ENCODE measurements around the gene ISY1. TPM values are rescaled to one million over a fixed set of nuclear protein-coding genes. Genes with fewer than 3 reads are reported as not detected.
A peak's percentile ranks its signal among the peaks of the same experiment; 100 is the strongest.
"Not testable (repeated sequence)": the region's sequence is repeated elsewhere in the genome, so short reads cannot be mapped to it uniquely, and the experiment has no call there.

The ISY1 gene
- total RNA-seq (2012; rRNA removed): 16.6 and 21.0 TPM in 2 replicates

DNA sequence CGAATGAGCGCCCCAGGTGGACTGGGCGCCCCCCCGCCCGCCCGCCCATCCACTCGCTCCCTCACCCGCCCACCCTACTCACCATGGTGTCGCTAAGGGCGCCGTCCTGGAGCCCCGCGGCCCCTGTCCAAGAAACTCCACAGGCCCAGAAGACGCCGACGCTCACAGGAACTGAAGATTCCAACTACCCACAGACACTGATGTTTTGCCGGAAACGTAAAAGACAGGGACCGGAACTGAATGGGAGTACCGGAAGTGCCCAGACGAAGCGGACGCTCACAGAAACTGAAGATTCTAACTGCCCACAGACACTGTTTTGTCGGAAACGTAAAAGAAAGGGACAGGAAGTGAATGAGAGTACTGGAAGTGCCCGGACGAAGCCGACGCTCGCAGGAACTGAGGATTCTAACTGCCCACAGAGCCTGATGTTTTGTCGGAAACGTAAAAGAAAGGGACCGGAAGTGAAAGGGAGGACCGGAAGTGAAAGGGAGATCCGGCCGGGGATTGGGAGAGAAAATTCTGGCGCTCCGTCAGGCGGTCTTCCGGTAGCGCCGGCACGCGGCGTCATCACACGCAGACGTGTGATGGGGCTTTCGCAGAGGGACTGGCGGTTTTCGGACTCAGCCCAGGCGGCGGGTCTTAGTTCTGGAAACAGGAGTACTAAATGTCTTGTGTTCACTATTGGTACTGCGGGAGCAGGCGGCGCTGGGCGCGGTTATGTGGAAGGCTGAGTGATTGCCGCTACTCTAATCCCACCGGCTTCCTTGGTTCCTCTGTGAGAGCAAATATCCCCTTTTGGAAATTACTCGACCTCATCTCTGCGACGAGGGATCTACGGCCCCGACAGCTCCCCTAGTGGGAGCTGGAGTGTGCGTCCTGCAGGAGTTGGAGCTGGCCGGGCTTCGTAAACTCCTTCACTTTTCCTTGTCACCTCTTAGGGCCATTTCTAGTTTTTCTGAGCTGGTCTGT lies at the start of gene ISY1:
Gene ISY1, minus strand, starts transcription at position 173 of the 969 bp plus-strand sequence. Its CDS starts 88 bp downstream, at position 85.
- Histone ChIP-seq H3K9me3 (replicated peaks; ENCODE audit: low read length) (no peaks in the 10 kb centered on the region), H3K27me3 (ENCODE audit: control insufficient read depth, insufficient read depth, low read length) (no peaks in the 10 kb centered on the region), H3K4me1 (ENCODE audit: control insufficient read depth, insufficient read depth, low read length) (peaks cover 19% of the 10 kb centered on the region), H3K9ac (ENCODE audit: low read depth, low read length) (peak within 1 kb of the TSS; percentile 91), H3K4me3 (ENCODE audit: low read length) (peak within 1 kb of the TSS; percentile 78), H3K36me3 (ENCODE audit: insufficient read depth, low read length) (peaks cover 24% of the 10 kb centered on the region), H3K4me2 (ENCODE audit: low read length) (peak within 1 kb of the TSS; percentile 93)

DNA sequence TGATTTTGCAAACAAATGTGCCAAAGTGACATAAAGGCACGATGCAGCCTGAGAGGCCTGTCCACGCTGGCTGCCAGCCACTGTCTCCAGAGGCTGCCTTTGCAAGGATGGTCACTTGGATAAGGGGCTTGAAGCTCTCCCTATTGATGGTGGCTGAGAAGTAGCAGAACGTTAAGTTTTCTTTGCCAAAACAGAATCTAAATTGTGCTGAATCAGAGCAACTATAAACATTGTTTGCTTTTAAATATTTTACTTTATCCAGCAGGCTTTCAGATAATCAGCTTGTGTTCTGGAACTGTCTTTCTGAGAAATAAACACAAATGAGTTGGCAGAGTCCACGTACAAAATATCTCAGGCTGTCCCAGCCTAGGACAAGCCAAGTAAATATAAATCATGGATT lies 46.6 kb upstream of the ISY1 start:
- Histone ChIP-seq H3K4me2 (ENCODE audit: low read length) (no peak overlapping the region), H3K9ac (ENCODE audit: low read depth, low read length) (no peak overlapping the region), H3K4me1 (ENCODE audit: control insufficient read depth, insufficient read depth, low read length) (peaks cover 15% of the 10 kb centered on the region), H3K9me3 (replicated peaks; ENCODE audit: low read length) (no peaks in the 10 kb centered on the region), H3K4me3 (ENCODE audit: low read length) (no peak overlapping the region), H3K36me3 (ENCODE audit: insufficient read depth, low read length) (no peaks in the 10 kb centered on the region), H3K27me3 (ENCODE audit: control insufficient read depth, insufficient read depth, low read length) (no peaks in the 10 kb centered on the region)

DNA sequence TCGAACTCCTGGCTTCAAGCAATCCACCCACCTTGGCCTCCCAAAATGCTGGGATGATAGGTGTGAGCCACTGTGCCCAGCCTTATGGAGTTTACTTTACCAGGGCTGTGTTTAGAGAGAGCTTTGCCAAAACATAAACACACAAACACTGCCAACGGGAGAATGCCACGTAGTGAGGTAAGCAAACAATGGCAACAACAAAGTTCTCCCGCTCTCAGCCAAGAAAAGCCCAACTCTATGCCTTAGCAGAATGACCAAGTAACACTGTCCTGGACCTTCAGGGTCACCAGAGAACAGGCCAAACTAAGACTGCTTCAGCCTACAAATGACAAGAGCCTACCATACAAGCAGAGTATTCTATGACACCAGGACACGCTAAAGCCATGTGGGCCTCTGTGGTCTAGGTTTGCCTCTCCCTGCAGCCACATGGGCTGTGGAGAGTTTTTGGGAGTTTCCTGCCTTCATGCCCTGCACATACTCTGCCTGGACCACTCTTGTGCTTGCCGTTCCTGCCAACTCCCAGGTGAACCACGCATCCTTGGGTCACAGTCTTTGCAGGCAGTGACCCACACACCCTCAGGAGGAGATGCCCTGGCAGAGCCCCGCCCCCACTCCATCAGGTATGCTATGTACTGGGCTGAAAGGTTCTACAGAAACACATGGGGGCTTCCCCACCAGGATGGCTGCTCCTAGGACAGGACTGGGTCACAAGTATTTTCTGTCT lies 44.4 kb upstream of the ISY1 start:
- Histone ChIP-seq H3K9me3 (replicated peaks; ENCODE audit: low read length) (no peaks in the 10 kb centered on the region), H3K4me2 (ENCODE audit: low read length) (no peak overlapping the region), H3K27me3 (ENCODE audit: control insufficient read depth, insufficient read depth, low read length) (no peaks in the 10 kb centered on the region), H3K4me3 (ENCODE audit: low read length) (no peak overlapping the region), H3K9ac (ENCODE audit: low read depth, low read length) (no peak overlapping the region), H3K4me1 (ENCODE audit: control insufficient read depth, insufficient read depth, low read length) (peaks cover 3% of the 10 kb centered on the region), H3K36me3 (ENCODE audit: insufficient read depth, low read length) (no peaks in the 10 kb centered on the region)

DNA sequence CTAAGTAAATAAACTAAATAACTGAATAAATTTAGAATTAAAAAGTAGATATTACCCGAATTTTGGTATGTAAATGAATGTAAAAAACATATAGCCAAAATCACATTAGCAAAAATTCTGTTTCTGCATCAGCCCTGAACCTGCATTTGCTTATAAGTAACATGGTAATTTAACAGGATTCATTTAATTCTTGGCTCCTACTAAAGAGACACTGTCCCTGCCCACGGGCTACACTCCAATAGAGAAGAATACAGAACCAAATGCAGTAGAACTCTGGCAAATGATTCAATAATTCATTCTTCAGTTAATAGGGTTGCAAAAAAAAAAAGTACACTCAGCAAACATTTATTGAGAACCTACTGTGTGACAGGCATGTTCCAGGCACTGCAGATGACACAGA lies 43.6 kb upstream of the ISY1 start:
- Histone ChIP-seq H3K36me3 (ENCODE audit: insufficient read depth, low read length) (no peaks in the 10 kb centered on the region), H3K27me3 (ENCODE audit: control insufficient read depth, insufficient read depth, low read length) (no peaks in the 10 kb centered on the region), H3K4me2 (ENCODE audit: low read length) (no peak overlapping the region), H3K4me1 (ENCODE audit: control insufficient read depth, insufficient read depth, low read length) (peaks cover 3% of the 10 kb centered on the region), H3K9ac (ENCODE audit: low read depth, low read length) (no peak overlapping the region), H3K4me3 (ENCODE audit: low read length) (no peak overlapping the region), H3K9me3 (replicated peaks; ENCODE audit: low read length) (no peaks in the 10 kb centered on the region)

DNA sequence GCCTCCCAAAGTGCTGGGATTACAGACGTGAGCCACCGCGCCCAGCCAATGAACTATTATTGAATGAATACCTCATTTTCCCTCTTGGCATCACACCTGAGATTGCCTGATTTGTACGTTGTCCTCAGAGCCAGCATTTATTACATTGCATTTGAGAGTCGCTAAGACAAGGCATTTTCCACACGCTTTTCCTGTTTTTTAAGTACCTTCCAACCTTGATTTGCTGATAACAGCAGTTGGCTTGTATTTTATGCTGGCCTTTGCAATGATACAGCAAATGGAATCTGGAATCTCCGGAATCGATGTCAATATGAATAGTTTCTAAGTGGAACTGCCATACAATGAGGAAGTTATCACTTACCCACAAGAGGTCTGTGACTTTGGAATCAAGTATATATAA lies 38.5 kb upstream of the ISY1 start:
- Histone ChIP-seq H3K4me3 (ENCODE audit: low read length) (no peak overlapping the region), H3K4me1 (ENCODE audit: control insufficient read depth, insufficient read depth, low read length) (peaks cover 24% of the 10 kb centered on the region), H3K4me2 (ENCODE audit: low read length) (no peak overlapping the region), H3K9ac (ENCODE audit: low read depth, low read length) (no peak overlapping the region), H3K9me3 (replicated peaks; ENCODE audit: low read length) (no peaks in the 10 kb centered on the region), H3K36me3 (ENCODE audit: insufficient read depth, low read length) (no peaks in the 10 kb centered on the region), H3K27me3 (ENCODE audit: control insufficient read depth, insufficient read depth, low read length) (no peaks in the 10 kb centered on the region)

DNA sequence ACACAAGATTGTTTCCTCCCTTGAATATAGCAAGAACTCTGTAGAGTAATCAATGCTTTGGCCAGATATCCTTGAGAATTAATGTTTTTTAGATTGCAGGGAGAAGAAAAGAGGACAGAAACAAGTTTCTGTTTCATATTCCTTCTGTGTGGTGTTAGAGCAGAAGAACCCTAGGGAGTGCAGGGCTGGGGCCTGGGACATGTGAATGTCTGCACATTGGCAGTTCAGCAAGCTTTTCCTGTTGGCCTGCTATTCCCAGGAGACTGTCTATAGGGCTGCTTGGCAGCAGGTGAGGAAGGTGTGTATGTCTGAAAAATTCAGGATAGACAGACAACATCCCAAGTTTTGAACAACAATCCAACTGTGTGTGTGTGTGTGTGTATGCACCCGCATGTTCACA lies 36.5 kb upstream of the ISY1 start:
- Histone ChIP-seq H3K4me1 (ENCODE audit: control insufficient read depth, insufficient read depth, low read length) (peaks cover 24% of the 10 kb centered on the region), H3K4me3 (ENCODE audit: low read length) (no peak overlapping the region), H3K36me3 (ENCODE audit: insufficient read depth, low read length) (no peaks in the 10 kb centered on the region), H3K9ac (ENCODE audit: low read depth, low read length) (no peak overlapping the region), H3K9me3 (replicated peaks; ENCODE audit: low read length) (no peaks in the 10 kb centered on the region), H3K27me3 (ENCODE audit: control insufficient read depth, insufficient read depth, low read length) (no peaks in the 10 kb centered on the region), H3K4me2 (ENCODE audit: low read length) (no peak overlapping the region)

DNA sequence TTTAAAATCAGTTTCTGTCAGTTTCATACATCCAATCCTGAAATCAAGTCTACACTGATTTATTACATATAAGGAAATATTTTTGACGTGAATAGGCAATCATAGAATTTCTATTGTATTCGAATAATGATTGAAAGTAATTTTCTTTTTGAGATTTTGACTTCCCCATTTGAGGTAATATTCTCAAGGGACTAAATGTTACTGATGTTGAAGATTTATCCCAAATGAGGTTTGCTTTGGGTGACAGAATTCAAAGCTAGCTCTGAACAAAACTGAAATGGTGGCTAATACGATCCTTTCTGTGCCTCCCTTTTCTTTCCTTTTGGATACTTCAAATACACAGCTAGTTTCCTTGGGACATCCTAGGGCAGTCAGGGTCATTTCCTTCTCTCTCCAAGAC lies 35.7 kb upstream of the ISY1 start:
- peak overlapping the region; percentile 71 for H3K9ac ChIP-seq (ENCODE audit: low read depth, low read length)
- H3K27me3 ChIP-seq (ENCODE audit: control insufficient read depth, insufficient read depth, low read length): no peaks in the 10 kb centered on the region
- no peaks in the 10 kb centered on the region for H3K9me3 ChIP-seq (replicated peaks; ENCODE audit: low read length)
- H3K4me2 ChIP-seq (ENCODE audit: low read length): peak overlapping the region; percentile 72
- no peak overlapping the region for H3K4me3 ChIP-seq (ENCODE audit: low read length)
- no peaks in the 10 kb centered on the region for H3K36me3 ChIP-seq (ENCODE audit: insufficient read depth, low read length)
- H3K4me1 ChIP-seq (ENCODE audit: control insufficient read depth, insufficient read depth, low read length): peaks cover 24% of the 10 kb centered on the region

DNA sequence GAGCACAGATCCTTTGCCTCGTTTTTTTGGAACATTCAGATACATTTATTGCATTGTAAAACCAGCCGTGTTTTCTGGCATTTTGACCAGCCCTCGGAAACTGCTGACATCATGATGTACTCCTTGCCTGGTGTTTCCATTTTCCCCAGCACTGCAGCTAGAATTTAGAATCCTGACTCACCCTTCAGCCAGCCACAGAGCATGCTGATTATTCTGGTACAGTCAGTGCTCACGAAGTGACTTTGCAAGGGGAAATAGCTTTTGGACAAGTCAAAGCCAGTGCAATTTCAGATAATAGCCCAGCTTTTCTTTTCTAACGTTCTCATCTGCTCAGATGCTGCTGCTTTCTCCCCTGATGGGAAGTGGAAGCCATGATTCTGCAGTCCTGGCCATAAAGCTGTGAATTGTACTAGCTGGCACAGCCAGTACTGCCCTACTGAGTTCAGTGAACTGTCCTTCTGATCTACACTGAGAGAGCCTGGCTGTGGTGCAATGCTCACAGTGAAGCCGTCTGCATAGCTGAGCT lies 34.9 kb upstream of the ISY1 start:
- Histone ChIP-seq H3K9me3 (replicated peaks; ENCODE audit: low read length) (no peaks in the 10 kb centered on the region), H3K36me3 (ENCODE audit: insufficient read depth, low read length) (no peaks in the 10 kb centered on the region), H3K4me3 (ENCODE audit: low read length) (peak overlapping the region; percentile 18), H3K4me1 (ENCODE audit: control insufficient read depth, insufficient read depth, low read length) (peaks cover 24% of the 10 kb centered on the region), H3K4me2 (ENCODE audit: low read length) (peak overlapping the region; percentile 72), H3K27me3 (ENCODE audit: control insufficient read depth, insufficient read depth, low read length) (no peaks in the 10 kb centered on the region), H3K9ac (ENCODE audit: low read depth, low read length) (peak overlapping the region; percentile 71)

DNA sequence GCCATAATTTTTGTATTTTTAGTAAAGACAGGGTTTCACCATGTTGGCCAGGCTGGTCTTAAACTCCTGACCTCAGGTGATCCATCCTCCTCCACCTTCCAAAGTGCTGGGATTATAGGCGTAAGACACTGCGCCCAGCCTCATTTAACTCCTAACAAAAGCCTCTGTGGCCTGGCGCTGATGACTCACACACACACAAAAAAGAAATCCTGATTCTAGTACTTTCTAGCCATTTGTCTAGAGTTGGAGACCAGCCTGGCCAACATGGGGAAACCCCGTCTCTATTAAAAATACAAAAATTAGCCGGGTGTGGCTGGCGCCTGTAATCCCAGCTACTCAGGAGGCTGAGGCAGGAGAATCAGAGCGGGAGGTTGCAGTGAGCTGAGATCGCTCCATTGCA lies 28.9 kb upstream of the ISY1 start:
- H3K9ac ChIP-seq (ENCODE audit: low read depth, low read length); H3K27me3 ChIP-seq (ENCODE audit: control insufficient read depth, insufficient read depth, low read length); H3K4me3 ChIP-seq (ENCODE audit: low read length); H3K4me2 ChIP-seq (ENCODE audit: low read length); H3K36me3 ChIP-seq (ENCODE audit: insufficient read depth, low read length); H3K9me3 ChIP-seq (replicated peaks; ENCODE audit: low read length); H3K4me1 ChIP-seq (ENCODE audit: control insufficient read depth, insufficient read depth, low read length): not testable (repeated sequence)

DNA sequence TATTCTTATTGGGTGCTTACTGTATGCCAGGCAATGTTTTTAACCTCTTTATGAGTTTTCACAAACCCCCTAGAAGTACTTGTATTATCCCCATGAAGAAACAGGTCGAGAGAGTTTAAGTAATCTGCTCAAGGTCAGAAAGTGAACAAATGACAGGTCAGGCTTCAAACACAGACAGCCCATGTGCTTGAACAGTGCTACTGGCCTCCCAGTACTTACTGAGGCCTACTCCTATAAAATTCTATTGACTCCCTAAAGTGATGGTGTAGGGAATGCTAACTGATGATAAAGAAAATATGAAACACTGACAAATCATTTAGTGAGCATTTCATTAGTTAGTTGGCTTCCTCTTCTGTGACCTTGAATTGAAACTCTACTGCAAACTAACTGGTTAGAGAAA lies 27.0 kb upstream of the ISY1 start:
- H3K9ac ChIP-seq (ENCODE audit: low read depth, low read length): no peak overlapping the region
- no peak overlapping the region for H3K4me3 ChIP-seq (ENCODE audit: low read length)
- H3K4me2 ChIP-seq (ENCODE audit: low read length): no peak overlapping the region
- H3K9me3 ChIP-seq (replicated peaks; ENCODE audit: low read length): no peaks in the 10 kb centered on the region
- H3K36me3 ChIP-seq (ENCODE audit: insufficient read depth, low read length): no peaks in the 10 kb centered on the region
- H3K27me3 ChIP-seq (ENCODE audit: control insufficient read depth, insufficient read depth, low read length): no peaks in the 10 kb centered on the region
- H3K4me1 ChIP-seq (ENCODE audit: control insufficient read depth, insufficient read depth, low read length): peaks cover 5% of the 10 kb centered on the region

DNA sequence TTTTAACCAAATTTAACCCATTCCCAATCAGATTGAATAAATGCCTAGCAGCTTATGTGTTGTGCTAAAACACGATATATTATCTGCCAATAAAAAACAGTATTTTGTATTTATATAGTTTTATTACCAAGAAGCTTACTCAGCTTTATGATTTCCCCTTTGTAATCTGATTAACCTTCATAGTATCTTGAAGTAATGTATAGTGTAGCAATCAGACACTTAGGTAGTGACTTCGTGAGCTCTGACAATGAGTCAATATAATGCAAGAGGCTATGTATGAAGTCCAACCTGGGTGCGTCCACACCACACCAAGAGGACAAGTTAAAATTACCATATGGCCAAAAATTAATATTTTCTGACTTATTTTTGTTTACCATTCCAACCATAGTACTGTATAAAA lies 24.9 kb upstream of the ISY1 start:
- H3K4me1 ChIP-seq (ENCODE audit: control insufficient read depth, insufficient read depth, low read length): peaks cover 8% of the 10 kb centered on the region
- H3K4me2 ChIP-seq (ENCODE audit: low read length): no peak overlapping the region
- H3K36me3 ChIP-seq (ENCODE audit: insufficient read depth, low read length): no peaks in the 10 kb centered on the region
- H3K9me3 ChIP-seq (replicated peaks; ENCODE audit: low read length): no peaks in the 10 kb centered on the region
- H3K9ac ChIP-seq (ENCODE audit: low read depth, low read length): no peak overlapping the region
- no peaks in the 10 kb centered on the region for H3K27me3 ChIP-seq (ENCODE audit: control insufficient read depth, insufficient read depth, low read length)
- H3K4me3 ChIP-seq (ENCODE audit: low read length): no peak overlapping the region
